Neural cell (in vitro differentiated cells): ENCODE results near the gene KRT7. TPM values are rescaled to one million over a fixed set of nuclear protein-coding genes. Genes with fewer than 3 reads are reported as not detected.

Experiments used
- H2AFZ ChIP-seq: fragments of 200-600, 300-800 bp; sonication (generic), shearing (Covaris generic); 2 replicates; pipeline ENCODE4 v1.6.0; 2014; ENCODE audit warnings: low read depth, mild to moderate bottlenecking, antibody characterized with exemption, low read length, moderate library complexity
- H3F3A ChIP-seq: fragments of 200-600 bp; shearing (Covaris generic); 2 replicates; pipeline ENCODE4 v1.6.1; 2016; ENCODE audit warnings: mild to moderate bottlenecking, moderate library complexity, mixed read lengths, antibody characterized with exemption, low read length; ENCODE audit not compliant: insufficient read depth, poor library complexity, severe bottlenecking
- H3K27ac ChIP-seq: fragments of 200-600, 300-800 bp; sonication (generic), shearing (Covaris generic); 2 replicates; pipeline ENCODE4 v1.5.1; 2014; ENCODE audit warnings: mild to moderate bottlenecking, low read length, moderate library complexity
- H3K27me3 ChIP-seq: fragments of 300-800, 200-600 bp; sonication (generic), shearing (Covaris generic); 2 replicates; pipeline ENCODE4 v1.6.0; 2014; ENCODE audit warnings: mild to moderate bottlenecking, low read depth, low read length, moderate library complexity; ENCODE audit not compliant: insufficient read depth
- H3K36me3 ChIP-seq: fragments of 300-800, 200-600 bp; sonication (generic), shearing (Covaris generic); 2 replicates; pipeline ENCODE4 v1.5.1; 2014; ENCODE audit warnings: mild to moderate bottlenecking, antibody characterized with exemption, low read length, moderate library complexity; ENCODE audit not compliant: insufficient read depth
- H3K4me2 ChIP-seq: fragments of 300-800, 200-600 bp; sonication (generic), shearing (Covaris generic); 2 replicates; pipeline ENCODE4 v1.6.0; 2014; ENCODE audit warnings: mild to moderate bottlenecking, low read length
- H3K4me3 ChIP-seq: fragments of 300-800, 200-600 bp; sonication (generic), shearing (Covaris generic); 2 replicates; pipeline ENCODE4 v1.5.1; 2014; ENCODE audit warnings: mild to moderate bottlenecking, low read length, moderate library complexity
- H3K79me2 ChIP-seq: fragments of 200-600 bp; shearing (Covaris generic); replicated peaks from 2 replicates; pipeline ENCODE4 v1.6.0; 2014; ENCODE audit warnings: mild to moderate bottlenecking, low read length, moderate library complexity; ENCODE audit not compliant: insufficient read depth
- H3K9ac ChIP-seq: fragments of 300-800, 200-600 bp; sonication (generic), shearing (Covaris generic); 2 replicates; pipeline ENCODE4 v1.6.1; 2016; ENCODE audit warnings: mild to moderate bottlenecking, low read length, mixed read lengths
- H3K9me2 ChIP-seq: fragments of 200-600 bp; shearing (Covaris generic); 2 replicates; pipeline ENCODE4 v1.6.1; 2016; ENCODE audit warnings: mild to moderate bottlenecking, low read length, mixed read lengths; ENCODE audit not compliant: insufficient read depth
- H3K9me3 ChIP-seq: fragments of 200-600, 300-800 bp; sonication (generic), shearing (Covaris generic); 2 replicates; pipeline ENCODE4 v1.6.1; 2016; ENCODE audit warnings: mild to moderate bottlenecking, mixed run types, low read length, moderate library complexity, mixed read lengths
- H4K20me1 ChIP-seq: fragments of 200-600 bp; shearing (Covaris generic); 2 replicates; pipeline ENCODE4 v1.6.1; 2016; ENCODE audit warnings: mild to moderate bottlenecking, mixed run types; ENCODE audit not compliant: insufficient read depth
- EP300 ChIP-seq: fragments of 450-650 bp; conservative IDR thresholded peaks from 2 replicates; pipeline ENCODE4 v1.6.1; 2014; ENCODE audit warnings: antibody characterized with exemption, mild to moderate bottlenecking, moderate library complexity; ENCODE audit not compliant: poor library complexity, severe bottlenecking
- EZH2 ChIP-seq: fragments of 200-600, 300-800 bp; shearing (Covaris generic), sonication (generic); IDR thresholded peaks from 2 replicates; pipeline ENCODE4 v1.6.1; 2014; ENCODE audit warnings: antibody characterized with exemption, low read length, borderline replicate concordance, mild to moderate bottlenecking; ENCODE audit not compliant: insufficient read depth, poor library complexity, severe bottlenecking
- MXI1 ChIP-seq: fragments of 450-650 bp; conservative IDR thresholded peaks from 2 replicates; pipeline ENCODE4 v1.6.1; 2014; ENCODE audit warnings: antibody characterized with exemption, mild to moderate bottlenecking; ENCODE audit not compliant: poor library complexity, severe bottlenecking
- POLR2AphosphoS5 ChIP-seq: IDR thresholded peaks from 2 replicates; pipeline ENCODE4 v1.6.1; 2012
- RAD21 ChIP-seq: fragments of 450-650 bp; conservative IDR thresholded peaks from 2 replicates; pipeline ENCODE4 v1.6.1; 2014; ENCODE audit warnings: antibody characterized with exemption, mild to moderate bottlenecking, moderate library complexity
- SMC3 ChIP-seq: fragments of 450-650 bp; conservative IDR thresholded peaks from 2 replicates; pipeline ENCODE4 v1.6.1; 2014; ENCODE audit warnings: antibody characterized with exemption, mild to moderate bottlenecking, moderate library complexity; ENCODE audit not compliant: poor library complexity
- TAF1 ChIP-seq: IDR thresholded peaks from 2 replicates; pipeline ENCODE4 v1.6.1; 2012; ENCODE audit warnings: low read depth
- polyA plus RNA-seq: library from polyadenylated mRNA; depleted of rRNA; stranded (reverse); fragments of >200 nt; gene quantifications from 2 replicates; pipeline ENCODE4 v1.2.3, GENCODE V29; 2014
- TF ChIP-seq, protein P1 (sequence below): IDR thresholded peaks from 2 replicates; pipeline ENCODE4 v1.6.1; 2012; ENCODE audit warnings: borderline replicate concordance
- TF ChIP-seq, protein P2 (sequence below): fragments of 450-650 bp; IDR thresholded peaks from 2 replicates; pipeline ENCODE4 v1.5.1; 2014; ENCODE audit warnings: antibody characterized with exemption, mild to moderate bottlenecking, moderate library complexity; ENCODE audit not compliant: poor library complexity, severe bottlenecking

Gene KRT7
- polyA plus RNA-seq, 1 donor from 2014 or later, result not detected

DNA sequence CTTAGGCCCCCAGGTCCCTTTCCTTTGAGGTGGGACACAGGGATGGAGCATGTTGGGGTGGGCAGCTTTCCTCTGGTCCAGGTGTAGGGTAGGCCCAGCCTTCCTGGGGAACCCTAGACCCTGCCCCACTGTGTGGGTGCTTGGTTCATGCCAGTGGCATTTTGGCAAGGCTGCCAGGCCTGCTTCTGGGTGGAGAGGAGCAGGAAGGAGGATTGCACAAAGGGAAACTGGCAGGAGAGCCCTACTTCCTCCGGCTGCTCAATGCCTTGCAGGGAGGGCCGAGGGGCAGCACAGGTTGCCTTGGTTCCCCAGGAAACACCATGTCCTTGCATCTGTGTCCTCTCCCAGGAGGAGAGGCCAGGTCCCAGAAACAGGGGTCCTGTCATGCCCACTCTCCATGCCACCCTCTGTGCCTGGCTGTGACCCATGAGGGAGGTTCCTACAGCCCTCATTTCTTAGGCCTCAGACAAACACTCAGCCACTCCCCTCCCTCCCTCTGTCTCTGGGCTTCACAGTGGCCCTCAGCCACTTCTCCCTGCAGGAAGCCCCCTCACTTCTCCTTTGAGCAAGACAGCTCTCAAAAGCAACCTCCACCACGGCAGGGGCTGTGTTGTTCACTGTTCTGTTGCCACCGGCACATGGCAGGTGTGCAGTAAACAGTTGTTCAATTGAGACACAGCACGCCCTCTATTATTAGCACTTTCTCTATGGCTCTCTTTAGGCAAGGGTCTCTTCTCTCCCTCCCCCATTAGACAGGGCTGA, 34.4 kb upstream of the KRT7 start:
- no peak overlapping the region for H3K9ac ChIP-seq
- H3F3A ChIP-seq, result no peaks in the 10 kb centered on the region
- H3K79me2 ChIP-seq, result no peaks in the 10 kb centered on the region
- no peak overlapping the region for H3K4me3 ChIP-seq
- H4K20me1 ChIP-seq, result no peaks in the 10 kb centered on the region
- no peak overlapping the region for H3K4me2 ChIP-seq
- H2AFZ ChIP-seq, result no peak overlapping the region
- H3K9me2 ChIP-seq, result no peaks in the 10 kb centered on the region
- no peaks in the 10 kb centered on the region for H3K36me3 ChIP-seq
- no peaks in the 10 kb centered on the region for H3K9me3 ChIP-seq
- H3K27me3 ChIP-seq, result no peaks in the 10 kb centered on the region
- no peak for TF ChIP-seq RAD21
- no peak for TF ChIP-seq SMC3
- TF ChIP-seq, protein P1, sequence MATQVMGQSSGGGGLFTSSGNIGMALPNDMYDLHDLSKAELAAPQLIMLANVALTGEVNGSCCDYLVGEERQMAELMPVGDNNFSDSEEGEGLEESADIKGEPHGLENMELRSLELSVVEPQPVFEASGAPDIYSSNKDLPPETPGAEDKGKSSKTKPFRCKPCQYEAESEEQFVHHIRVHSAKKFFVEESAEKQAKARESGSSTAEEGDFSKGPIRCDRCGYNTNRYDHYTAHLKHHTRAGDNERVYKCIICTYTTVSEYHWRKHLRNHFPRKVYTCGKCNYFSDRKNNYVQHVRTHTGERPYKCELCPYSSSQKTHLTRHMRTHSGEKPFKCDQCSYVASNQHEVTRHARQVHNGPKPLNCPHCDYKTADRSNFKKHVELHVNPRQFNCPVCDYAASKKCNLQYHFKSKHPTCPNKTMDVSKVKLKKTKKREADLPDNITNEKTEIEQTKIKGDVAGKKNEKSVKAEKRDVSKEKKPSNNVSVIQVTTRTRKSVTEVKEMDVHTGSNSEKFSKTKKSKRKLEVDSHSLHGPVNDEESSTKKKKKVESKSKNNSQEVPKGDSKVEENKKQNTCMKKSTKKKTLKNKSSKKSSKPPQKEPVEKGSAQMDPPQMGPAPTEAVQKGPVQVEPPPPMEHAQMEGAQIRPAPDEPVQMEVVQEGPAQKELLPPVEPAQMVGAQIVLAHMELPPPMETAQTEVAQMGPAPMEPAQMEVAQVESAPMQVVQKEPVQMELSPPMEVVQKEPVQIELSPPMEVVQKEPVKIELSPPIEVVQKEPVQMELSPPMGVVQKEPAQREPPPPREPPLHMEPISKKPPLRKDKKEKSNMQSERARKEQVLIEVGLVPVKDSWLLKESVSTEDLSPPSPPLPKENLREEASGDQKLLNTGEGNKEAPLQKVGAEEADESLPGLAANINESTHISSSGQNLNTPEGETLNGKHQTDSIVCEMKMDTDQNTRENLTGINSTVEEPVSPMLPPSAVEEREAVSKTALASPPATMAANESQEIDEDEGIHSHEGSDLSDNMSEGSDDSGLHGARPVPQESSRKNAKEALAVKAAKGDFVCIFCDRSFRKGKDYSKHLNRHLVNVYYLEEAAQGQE, result no peak
- no peak for TF ChIP-seq POLR2AphosphoS5
- TF ChIP-seq EP300, result no peak
- H3K27ac ChIP-seq, result no peak overlapping the region

DNA sequence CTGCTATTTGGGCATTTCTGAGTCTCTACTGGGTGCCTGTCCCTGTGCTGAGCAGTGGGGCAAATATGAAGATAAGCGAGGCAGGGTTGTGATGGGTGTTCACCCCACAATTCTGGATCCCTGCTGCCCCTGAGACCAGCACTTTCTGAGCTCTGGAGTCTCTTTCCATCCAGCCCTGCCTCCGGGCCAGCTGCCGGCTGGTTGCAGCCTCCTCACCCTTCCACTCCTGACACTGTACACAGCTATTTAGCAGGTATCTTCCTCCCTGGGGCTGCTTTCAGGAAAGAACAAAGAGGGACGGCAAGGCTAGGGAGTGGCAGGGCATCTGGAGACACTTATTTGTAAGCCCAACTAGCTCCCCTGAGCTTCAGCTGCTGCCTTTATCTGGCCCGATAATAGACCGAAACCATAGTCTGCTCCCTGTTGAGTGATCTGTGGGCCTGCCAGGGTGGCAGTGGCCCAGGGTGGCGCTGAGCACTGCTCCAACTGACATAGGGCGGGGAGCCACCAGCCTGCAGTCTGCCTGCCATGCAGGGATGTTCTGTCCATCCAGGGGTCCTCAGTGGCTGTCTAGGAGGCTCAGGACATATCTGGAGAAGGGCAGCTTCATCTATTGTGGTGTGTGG, 33.6 kb upstream of the KRT7 start:
- Histone ChIP-seq H3K4me3 (no peak overlapping the region), H3K9me2 (no peaks in the 10 kb centered on the region), H3K79me2 (no peaks in the 10 kb centered on the region), H3K9ac (no peak overlapping the region), H3K27me3 (no peaks in the 10 kb centered on the region), H3K4me2 (no peak overlapping the region), H4K20me1 (no peaks in the 10 kb centered on the region), H3F3A (no peaks in the 10 kb centered on the region), H2AFZ (no peak overlapping the region), H3K27ac (no peak overlapping the region), H3K9me3 (no peaks in the 10 kb centered on the region), H3K36me3 (no peaks in the 10 kb centered on the region)
- TF ChIP-seq EP300, result no peak
- TF ChIP-seq, protein P2, sequence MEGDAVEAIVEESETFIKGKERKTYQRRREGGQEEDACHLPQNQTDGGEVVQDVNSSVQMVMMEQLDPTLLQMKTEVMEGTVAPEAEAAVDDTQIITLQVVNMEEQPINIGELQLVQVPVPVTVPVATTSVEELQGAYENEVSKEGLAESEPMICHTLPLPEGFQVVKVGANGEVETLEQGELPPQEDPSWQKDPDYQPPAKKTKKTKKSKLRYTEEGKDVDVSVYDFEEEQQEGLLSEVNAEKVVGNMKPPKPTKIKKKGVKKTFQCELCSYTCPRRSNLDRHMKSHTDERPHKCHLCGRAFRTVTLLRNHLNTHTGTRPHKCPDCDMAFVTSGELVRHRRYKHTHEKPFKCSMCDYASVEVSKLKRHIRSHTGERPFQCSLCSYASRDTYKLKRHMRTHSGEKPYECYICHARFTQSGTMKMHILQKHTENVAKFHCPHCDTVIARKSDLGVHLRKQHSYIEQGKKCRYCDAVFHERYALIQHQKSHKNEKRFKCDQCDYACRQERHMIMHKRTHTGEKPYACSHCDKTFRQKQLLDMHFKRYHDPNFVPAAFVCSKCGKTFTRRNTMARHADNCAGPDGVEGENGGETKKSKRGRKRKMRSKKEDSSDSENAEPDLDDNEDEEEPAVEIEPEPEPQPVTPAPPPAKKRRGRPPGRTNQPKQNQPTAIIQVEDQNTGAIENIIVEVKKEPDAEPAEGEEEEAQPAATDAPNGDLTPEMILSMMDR, result no peak
- no peak for TF ChIP-seq POLR2AphosphoS5
- no peak for TF ChIP-seq MXI1
- TF ChIP-seq, protein P1, result no peak
- no peak for TF ChIP-seq TAF1
- no peak for TF ChIP-seq EZH2
- no peak for TF ChIP-seq RAD21
- no peak for TF ChIP-seq SMC3
